Measurements from ENCODE around the gene SLC26A2.

GRCh38 chr5:150015415-150015814 lies 54.9 kb downstream of the SLC26A2 start:
- TF ChIP-seq POLR2A (IDR thresholded peaks at IDR 0.05; ENCODE audit: low read depth, low read length) (no peak), POLR2AphosphoS5 (IDR thresholded peaks at IDR 0.05; ENCODE audit: low read depth, low read length) (no peak)

All from GM12892 (cell line).